GM12878 (cell line): ENCODE results near the gene AOC3.

ENCODE experiments used
- EZH2 ChIP-seq: IDR thresholded peaks from 2 replicates; pipeline ENCODE4 v1.6.1; 2012; ENCODE audit warnings: low read depth, mild to moderate bottlenecking, control low read depth, inconsistent platforms, low read length, borderline replicate concordance; ENCODE audit not compliant: control insufficient read depth
- FOXM1 ChIP-seq: IDR thresholded peaks from 2 replicates; pipeline ENCODE4 v1.6.1; 2012; ENCODE audit warnings: low read depth, mild to moderate bottlenecking, inconsistent platforms, low read length, moderate library complexity
- POLR2AphosphoS5 ChIP-seq: IDR thresholded peaks from 2 replicates; pipeline ENCODE4 v1.6.1; 2011; ENCODE audit warnings: mild to moderate bottlenecking, low read length, inconsistent platforms
- TF ChIP-seq, protein P1 (sequence below): fragments of 450-650 bp; IDR thresholded peaks from 2 replicates; pipeline ENCODE4 v1.6.1; 2017; ENCODE audit warnings: mild to moderate bottlenecking
- TF ChIP-seq, protein P2 (sequence below), 3 experiments: IDR thresholded peaks in 2 of 3; conservative IDR thresholded peaks in 1 of 3; 2 replicates each; pipeline ENCODE4 v1.5.1; 2011; ENCODE audit warnings: low read depth in 3 of 3, low read length in 3 of 3, mild to moderate bottlenecking in 3 of 3, control low read depth in 2 of 3, moderate library complexity in 2 of 3, inconsistent platforms in 1 of 3, mixed read lengths in 1 of 3; ENCODE audit not compliant: control insufficient read depth in 2 of 3, insufficient read depth in 1 of 3; ENCODE audit errors: extremely low read depth in 1 of 3
- TF ChIP-seq, protein P3 (sequence below): IDR thresholded peaks from 2 replicates; pipeline ENCODE4 v1.6.1; 2011; ENCODE audit warnings: low read depth, mild to moderate bottlenecking, low read length, moderate library complexity, borderline replicate concordance; ENCODE audit errors: extremely low read depth

DNA sequence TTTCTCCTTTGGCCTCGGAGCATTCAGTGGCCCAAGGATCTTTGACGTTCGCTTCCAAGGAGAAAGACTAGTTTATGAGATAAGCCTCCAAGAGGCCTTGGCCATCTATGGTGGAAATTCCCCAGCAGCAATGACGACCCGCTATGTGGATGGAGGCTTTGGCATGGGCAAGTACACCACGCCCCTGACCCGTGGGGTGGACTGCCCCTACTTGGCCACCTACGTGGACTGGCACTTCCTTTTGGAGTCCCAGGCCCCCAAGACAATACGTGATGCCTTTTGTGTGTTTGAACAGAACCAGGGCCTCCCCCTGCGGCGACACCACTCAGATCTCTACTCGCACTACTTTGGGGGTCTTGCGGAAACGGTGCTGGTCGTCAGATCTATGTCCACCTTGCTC is 1.4 kb downstream of the AOC3 start:
- TF ChIP-seq, protein P1, sequence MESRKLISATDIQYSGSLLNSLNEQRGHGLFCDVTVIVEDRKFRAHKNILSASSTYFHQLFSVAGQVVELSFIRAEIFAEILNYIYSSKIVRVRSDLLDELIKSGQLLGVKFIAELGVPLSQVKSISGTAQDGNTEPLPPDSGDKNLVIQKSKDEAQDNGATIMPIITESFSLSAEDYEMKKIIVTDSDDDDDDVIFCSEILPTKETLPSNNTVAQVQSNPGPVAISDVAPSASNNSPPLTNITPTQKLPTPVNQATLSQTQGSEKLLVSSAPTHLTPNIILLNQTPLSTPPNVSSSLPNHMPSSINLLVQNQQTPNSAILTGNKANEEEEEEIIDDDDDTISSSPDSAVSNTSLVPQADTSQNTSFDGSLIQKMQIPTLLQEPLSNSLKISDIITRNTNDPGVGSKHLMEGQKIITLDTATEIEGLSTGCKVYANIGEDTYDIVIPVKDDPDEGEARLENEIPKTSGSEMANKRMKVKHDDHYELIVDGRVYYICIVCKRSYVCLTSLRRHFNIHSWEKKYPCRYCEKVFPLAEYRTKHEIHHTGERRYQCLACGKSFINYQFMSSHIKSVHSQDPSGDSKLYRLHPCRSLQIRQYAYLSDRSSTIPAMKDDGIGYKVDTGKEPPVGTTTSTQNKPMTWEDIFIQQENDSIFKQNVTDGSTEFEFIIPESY = no peak
- TF ChIP-seq FOXM1 (no peak), EZH2 (no peak), POLR2AphosphoS5 (no peak)
- TF ChIP-seq, protein P2, sequence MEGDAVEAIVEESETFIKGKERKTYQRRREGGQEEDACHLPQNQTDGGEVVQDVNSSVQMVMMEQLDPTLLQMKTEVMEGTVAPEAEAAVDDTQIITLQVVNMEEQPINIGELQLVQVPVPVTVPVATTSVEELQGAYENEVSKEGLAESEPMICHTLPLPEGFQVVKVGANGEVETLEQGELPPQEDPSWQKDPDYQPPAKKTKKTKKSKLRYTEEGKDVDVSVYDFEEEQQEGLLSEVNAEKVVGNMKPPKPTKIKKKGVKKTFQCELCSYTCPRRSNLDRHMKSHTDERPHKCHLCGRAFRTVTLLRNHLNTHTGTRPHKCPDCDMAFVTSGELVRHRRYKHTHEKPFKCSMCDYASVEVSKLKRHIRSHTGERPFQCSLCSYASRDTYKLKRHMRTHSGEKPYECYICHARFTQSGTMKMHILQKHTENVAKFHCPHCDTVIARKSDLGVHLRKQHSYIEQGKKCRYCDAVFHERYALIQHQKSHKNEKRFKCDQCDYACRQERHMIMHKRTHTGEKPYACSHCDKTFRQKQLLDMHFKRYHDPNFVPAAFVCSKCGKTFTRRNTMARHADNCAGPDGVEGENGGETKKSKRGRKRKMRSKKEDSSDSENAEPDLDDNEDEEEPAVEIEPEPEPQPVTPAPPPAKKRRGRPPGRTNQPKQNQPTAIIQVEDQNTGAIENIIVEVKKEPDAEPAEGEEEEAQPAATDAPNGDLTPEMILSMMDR (IDR thresholded peaks at IDR 0.05 in 2 of 3, conservative IDR thresholded peaks at IDR 0.05 in 1 of 3; ENCODE audit: control insufficient read depth in 2 of 3, extremely low read depth in 1 of 3, insufficient read depth in 1 of 3, low read depth in 3 of 3, low read length in 3 of 3) = no peak
- TF ChIP-seq, protein P3, sequence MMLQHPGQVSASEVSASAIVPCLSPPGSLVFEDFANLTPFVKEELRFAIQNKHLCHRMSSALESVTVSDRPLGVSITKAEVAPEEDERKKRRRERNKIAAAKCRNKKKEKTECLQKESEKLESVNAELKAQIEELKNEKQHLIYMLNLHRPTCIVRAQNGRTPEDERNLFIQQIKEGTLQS = no peak
